Spleen (tissue), 11 donors: Measurements from ENCODE around the gene BABAM2. TPM values are rescaled to one million over a fixed set of nuclear protein-coding genes. Genes with fewer than 3 reads are reported as not detected.

Experiments used
- DNase-seq: peaks from one replicate; pipeline ENCODE4 v3.0.0-alpha.2; 2020
- H3K27ac ChIP-seq, 8 donors: fragments of 200-600 bp; sonication (generic) in 7 of 8; 1 replicate in 4 of 8; 2 replicates in 4 of 8; pipeline versions ENCODE4 v1.5.0 to v1.8.0; 2016 to 2021; ENCODE audit warnings: inconsistent platforms in 4 of 8, mild to moderate bottlenecking in 4 of 8, moderate library complexity in 1 of 8
- H3K27me3 ChIP-seq, 7 donors: fragments of 200-600 bp; sonication (generic) in 6 of 7; replicated peaks in 1 of 7; 1 replicate in 4 of 7; 2 replicates in 3 of 7; pipeline versions ENCODE4 v1.5.0 to v1.8.0; 2016 to 2021; ENCODE audit warnings: inconsistent platforms in 3 of 7, mild to moderate bottlenecking in 1 of 7
- H3K36me3 ChIP-seq, 6 donors: fragments of 200-600 bp; sonication (generic) in 5 of 6; 1 replicate in 4 of 6; 2 replicates in 2 of 6; pipeline versions ENCODE4 v1.5.0 to v1.8.0; 2016 to 2021; ENCODE audit warnings: inconsistent platforms in 2 of 6
- H3K4me1 ChIP-seq, 6 donors: fragments of 200-600 bp; sonication (generic) in 5 of 6; 1 replicate in 3 of 6; 2 replicates in 3 of 6; pipeline versions ENCODE4 v1.5.0 to v1.8.0; 2016 to 2021; ENCODE audit warnings: inconsistent platforms in 3 of 6
- H3K4me3 ChIP-seq, 8 donors: fragments of 200-600 bp; sonication (generic) in 7 of 8; 1 replicate in 4 of 8; 2 replicates in 4 of 8; pipeline versions ENCODE4 v1.5.0 to v1.8.0; 2016 to 2021; ENCODE audit warnings: inconsistent platforms in 4 of 8, mild to moderate bottlenecking in 4 of 8, moderate library complexity in 2 of 8
- H3K9me3 ChIP-seq, 8 donors: fragments of 200-600 bp; sonication (generic) in 7 of 8; 1 replicate in 4 of 8; 2 replicates in 4 of 8; pipeline versions ENCODE4 v1.5.0 to v1.8.0; 2016 to 2021; ENCODE audit warnings: inconsistent platforms in 4 of 8
- CTCF ChIP-seq, 11 experiments: fragments of 200-600 bp in 7 of 11; fragments of 450-650 bp in 4 of 11; sonication (generic) in 4 of 11; IDR thresholded peaks in 8 of 11; conservative IDR thresholded peaks in 3 of 11; 1 replicate in 7 of 11; 2 replicates in 4 of 11; pipeline versions ENCODE4 v1.4.0 to v1.8.0; 2016 to 2021; ENCODE audit warnings: antibody characterized with exemption in 11 of 11, inconsistent platforms in 4 of 11, mild to moderate bottlenecking in 1 of 11
- POLR2A ChIP-seq, 3 donors: fragments of 450-650 bp; IDR thresholded peaks; one replicate each; pipeline ENCODE4 v1.5.1; 2017; ENCODE audit warnings: antibody characterized with exemption in 3 of 3, mild to moderate bottlenecking in 1 of 3
- POLR2AphosphoS5 ChIP-seq, 3 donors: sonication (generic); formaldehyde crosslinking; IDR thresholded peaks; one replicate each; pipeline ENCODE4 v1.5.1; 2017; ENCODE audit warnings: antibody characterized with exemption in 3 of 3
- WGBS, 5 donors: extraction: QIAGEN DNeasy Blood & Tissue Kit in 3 of 5; methylation state at CpG; one replicate each; pipeline versions ENCODE4 v1.1.5 to v1.1.7; 2013 to 2018; 5-methylcytosine and 5-hydroxymethylcytosine counted together
- intact Hi-C: fragments of 100-400 bp; cut with DNase I; formaldehyde crosslinking; loops from one replicate; pipeline ENCODE4 v1.15.0; 2023; ENCODE audit warnings: low total_unique reads
- polyA plus RNA-seq, 3 donors: library from polyadenylated mRNA; stranded (reverse); fragments of 200-250 nt; gene quantifications; one replicate each; pipeline ENCODE4 v1.2.1, GENCODE V29; 2013
- total RNA-seq, 7 donors: library from RNA; depleted of rRNA in 3 of 7; stranded (reverse); fragments of >200 nt in 3 of 7; fragmentation: NEBNext Ultra II Directional in 4 of 7; extraction: Animal tissue kit (Norgen Biotek cat#: 25700) in 4 of 7; gene quantifications; one replicate each; pipeline versions ENCODE4 v1.1.0 to v1.2.1, GENCODE V29; 2016 to 2021
- donor health status: healthy with polysubstance abuse.
- donor health status: DM: no; HTN: no; CAD: no; lungs with moderate emphysema.
- donor health status: DM: no; HTN: no; CAD: no.
- donor health status: Bipolar disorder and iron deficiency.
- donor health status: healthy.
- donor health status: DM: no; HTN: no; CAD: no.
- donor health status: DM: yes; HTN: yes; CAD: no.

Gene BABAM2
- total and polyA plus RNA-seq, 10 donors: 16.1 to 70.1 (median 55.0) TPM

DNA sequence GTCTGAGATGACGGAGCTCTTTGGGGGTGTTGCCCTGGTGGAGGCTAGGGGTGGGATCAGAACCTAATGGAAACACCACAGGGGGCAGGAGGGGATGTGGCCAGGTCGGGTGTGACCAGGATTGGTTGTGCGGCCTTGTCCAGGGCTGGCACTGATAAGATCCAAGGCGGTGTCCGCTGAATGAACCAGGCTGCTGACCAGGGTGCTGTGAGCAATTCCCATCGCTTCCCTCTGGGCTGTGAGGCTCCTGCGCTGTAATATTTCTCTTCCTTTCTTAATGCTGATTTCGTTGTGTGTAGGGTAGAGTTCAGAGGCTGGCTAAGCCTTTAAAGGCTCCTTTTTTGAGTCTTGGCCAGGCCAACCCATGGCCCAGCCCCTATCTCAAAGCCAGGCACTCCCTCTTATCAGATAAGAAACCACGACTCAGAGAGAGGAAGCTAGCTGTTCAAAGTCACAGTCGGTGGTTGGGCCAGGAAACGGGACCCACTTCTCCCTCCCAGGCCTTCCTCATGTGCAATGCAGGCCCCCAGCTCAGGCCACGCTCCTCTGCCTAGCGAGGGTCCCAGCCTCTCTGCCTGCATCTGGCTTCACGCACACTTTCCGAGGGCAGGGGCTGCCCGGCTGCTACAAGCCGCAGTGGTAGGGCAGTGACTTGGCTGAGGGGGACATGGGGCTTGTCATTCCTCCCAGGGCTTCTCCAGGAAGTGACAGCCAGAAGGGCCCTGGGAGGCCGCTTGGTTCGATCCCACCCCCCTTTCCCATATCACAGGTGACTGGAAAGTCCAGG, 476.2 kb downstream of the BABAM2 start:
- Histone ChIP-seq H3K27ac (peak overlapping the region; percentile 30 to 74 (median 55)), H3K4me3 (peak overlapping the region in 1 of 8 donors; percentile 1), H3K36me3 (no peaks in the 10 kb centered on the region), H3K27me3 (peaks cover 0 to 5% (median 0%) of the 10 kb centered on the region in 7 donors), H3K4me1 (peaks cover 11 to 33% (median 26%) of the 10 kb centered on the region in 6 donors), H3K9me3 (no peaks in the 10 kb centered on the region)
- TF ChIP-seq POLR2AphosphoS5 (IDR thresholded peaks at IDR 0.05): peak; percentile 47 to 54 (median 49)
- no peak for TF ChIP-seq CTCF (IDR thresholded peaks at IDR 0.05 in 8 of 11, conservative IDR thresholded peaks at IDR 0.05 in 3 of 11)
- 13 to 23% (median 15%) methylated on average over 15 to 19 of the region's 19 CpGs for WGBS, 5 donors
- DNase-seq: peak; percentile 83
- intact Hi-C loops: no loop called here

DNA sequence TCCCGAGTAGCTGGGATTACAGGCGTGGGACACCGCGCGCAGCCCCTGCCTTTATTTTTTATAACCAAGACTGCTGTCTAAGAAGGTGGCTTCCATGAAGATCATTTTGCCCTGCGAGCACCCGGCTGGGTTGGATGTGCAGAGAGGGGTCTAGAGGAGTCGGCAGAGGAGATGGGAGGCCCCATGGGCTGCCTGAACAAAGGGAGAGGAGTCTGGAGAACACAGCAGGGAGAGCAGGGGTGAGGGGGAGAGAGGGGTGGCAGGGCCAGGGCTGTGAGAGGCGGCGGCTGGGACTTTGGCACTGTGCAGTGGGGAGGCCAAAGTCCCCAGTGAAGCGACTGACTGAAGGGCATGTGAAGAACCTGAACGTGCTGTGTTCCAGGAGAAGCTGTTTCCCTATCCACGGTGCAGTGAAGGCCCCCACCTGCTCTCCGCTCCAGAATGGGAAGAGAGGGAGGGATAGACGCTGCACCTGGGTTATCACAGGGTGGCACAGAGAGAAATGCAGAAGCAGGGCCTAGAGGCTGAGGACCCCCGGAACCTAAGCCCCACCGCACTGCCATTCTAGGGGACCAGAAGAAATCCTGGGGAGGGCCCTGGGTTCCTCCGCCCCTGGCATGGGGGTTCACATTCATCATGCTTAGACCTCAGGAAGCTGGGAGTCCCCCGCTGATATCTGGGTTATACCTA, 477.3 kb downstream of the BABAM2 start:
- Histone ChIP-seq H3K36me3 (no peaks in the 10 kb centered on the region), H3K9me3 (no peaks in the 10 kb centered on the region), H3K27me3 (peaks cover 0 to 5% (median 0%) of the 10 kb centered on the region in 7 donors), H3K4me3 (no peak overlapping the region), H3K27ac (no peak overlapping the region), H3K4me1 (peaks cover 11 to 33% (median 24%) of the 10 kb centered on the region in 6 donors)
- TF ChIP-seq POLR2AphosphoS5 (IDR thresholded peaks at IDR 0.05) (no peak), CTCF (IDR thresholded peaks at IDR 0.05 in 8 of 11, conservative IDR thresholded peaks at IDR 0.05 in 3 of 11) (no peak), POLR2A (IDR thresholded peaks at IDR 0.05) (no peak)
- whole genome bisulfite sequencing, 5 donors: 78 to 89% (median 84%) methylated on average over 16 to 19 of the region's 19 CpGs
- intact Hi-C loops: no loop called here
- peak; percentile 53 for DNase-seq

GRCh38 chr2:28368357-28368798, 477.8 kb downstream of the BABAM2 start:
- no peaks in the 10 kb centered on the region for H3K9me3 ChIP-seq
- no peak overlapping the region for H3K4me3 ChIP-seq
- peaks cover 11 to 33% (median 24%) of the 10 kb centered on the region in 6 donors for H3K4me1 ChIP-seq
- no peak overlapping the region for H3K27ac ChIP-seq
- 85 to 93% (median 92%) methylated on average over 9 of the region's 9 CpGs for WGBS, 5 donors
- peaks cover 0 to 5% (median 0%) of the 10 kb centered on the region in 7 donors for H3K27me3 ChIP-seq
- DNase-seq: peak; percentile 66
- intact Hi-C loops: no loop called here
- no peaks in the 10 kb centered on the region for H3K36me3 ChIP-seq
- TF ChIP-seq CTCF (IDR thresholded peaks at IDR 0.05 in 8 of 11, conservative IDR thresholded peaks at IDR 0.05 in 3 of 11) (no peak), POLR2A (IDR thresholded peaks at IDR 0.05) (no peak), POLR2AphosphoS5 (IDR thresholded peaks at IDR 0.05) (no peak)

- intact Hi-C loops: no loop called here
- Histone ChIP-seq H3K4me3 (no peak overlapping the region), H3K36me3 (no peaks in the 10 kb centered on the region), H3K4me1 (peaks cover 11 to 33% (median 24%) of the 10 kb centered on the region in 6 donors), H3K27me3 (peaks cover 0 to 5% (median 0%) of the 10 kb centered on the region in 7 donors), H3K9me3 (no peaks in the 10 kb centered on the region), H3K27ac (no peak overlapping the region)
- no peak for TF ChIP-seq POLR2AphosphoS5 (IDR thresholded peaks at IDR 0.05)
- no peak for DNase-seq
- 64 to 75% (median 72%) methylated on average over 5 of the region's 5 CpGs for WGBS, 5 donors
These were observed 478.8 kb downstream of the BABAM2 start for GRCh38 chr2:28369358-28369757.
